MM.1S (cell line): Measurements from ENCODE around the gene BCAP31.

Experiments used
- EZH2phosphoT487 ChIP-seq: fragments of 300-600 bp; sonication (generic); IDR thresholded peaks from 2 replicates; pipeline ENCODE4 v1.6.1; 2018; ENCODE audit warnings: antibody characterized with exemption, low read length
- TF ChIP-seq, protein P1 (sequence below): fragments of 300-600 bp; sonication (generic); IDR thresholded peaks from 2 replicates; pipeline ENCODE4 v1.5.1; 2016; ENCODE audit warnings: antibody characterized with exemption, low read length, mixed read lengths

DNA sequence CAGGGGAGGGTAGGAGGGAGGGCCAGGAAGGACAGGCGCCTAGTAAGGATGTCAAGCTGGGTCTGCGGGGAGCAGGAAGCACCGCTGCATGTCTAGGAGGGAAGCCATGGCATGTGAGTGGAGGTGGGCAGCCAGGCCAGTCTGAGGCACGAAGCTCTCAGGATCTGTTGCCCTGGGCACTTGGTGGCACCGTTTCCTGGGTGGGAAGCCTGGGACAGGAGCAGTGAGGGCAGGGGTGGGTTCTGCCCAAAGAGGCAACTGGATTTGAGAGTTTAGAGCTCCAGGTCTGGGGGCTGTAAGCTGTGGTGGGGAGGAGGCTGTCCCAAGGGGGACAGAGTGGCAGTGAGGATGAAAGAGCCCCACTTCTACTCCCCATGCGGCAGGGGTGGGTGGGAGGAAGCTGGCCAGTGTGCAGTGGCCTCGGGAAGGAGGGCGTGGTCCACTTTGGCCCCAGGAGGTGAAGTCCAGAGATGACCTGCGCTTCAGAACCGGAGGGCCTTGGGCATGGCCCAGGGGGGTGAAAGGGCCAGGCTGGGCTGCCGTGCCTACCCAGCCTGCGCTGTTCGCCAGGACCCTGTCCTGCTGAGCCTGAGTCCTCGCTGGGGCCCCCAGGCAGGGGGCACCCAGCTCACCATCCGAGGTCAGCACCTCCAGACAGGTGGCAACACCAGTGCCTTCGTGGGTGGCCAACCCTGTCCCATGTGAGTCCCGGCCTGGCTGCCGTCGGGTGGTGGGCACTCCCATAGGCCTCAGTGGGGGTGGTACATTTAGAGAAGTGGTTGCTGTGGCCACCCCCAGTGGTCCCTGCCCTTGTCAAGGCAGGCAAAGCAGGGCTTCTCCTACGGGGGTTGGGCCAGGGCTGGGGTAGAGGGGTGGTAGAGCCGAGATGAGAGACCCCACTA, 48.4 kb upstream of the BCAP31 start:
- TF ChIP-seq, protein P1, sequence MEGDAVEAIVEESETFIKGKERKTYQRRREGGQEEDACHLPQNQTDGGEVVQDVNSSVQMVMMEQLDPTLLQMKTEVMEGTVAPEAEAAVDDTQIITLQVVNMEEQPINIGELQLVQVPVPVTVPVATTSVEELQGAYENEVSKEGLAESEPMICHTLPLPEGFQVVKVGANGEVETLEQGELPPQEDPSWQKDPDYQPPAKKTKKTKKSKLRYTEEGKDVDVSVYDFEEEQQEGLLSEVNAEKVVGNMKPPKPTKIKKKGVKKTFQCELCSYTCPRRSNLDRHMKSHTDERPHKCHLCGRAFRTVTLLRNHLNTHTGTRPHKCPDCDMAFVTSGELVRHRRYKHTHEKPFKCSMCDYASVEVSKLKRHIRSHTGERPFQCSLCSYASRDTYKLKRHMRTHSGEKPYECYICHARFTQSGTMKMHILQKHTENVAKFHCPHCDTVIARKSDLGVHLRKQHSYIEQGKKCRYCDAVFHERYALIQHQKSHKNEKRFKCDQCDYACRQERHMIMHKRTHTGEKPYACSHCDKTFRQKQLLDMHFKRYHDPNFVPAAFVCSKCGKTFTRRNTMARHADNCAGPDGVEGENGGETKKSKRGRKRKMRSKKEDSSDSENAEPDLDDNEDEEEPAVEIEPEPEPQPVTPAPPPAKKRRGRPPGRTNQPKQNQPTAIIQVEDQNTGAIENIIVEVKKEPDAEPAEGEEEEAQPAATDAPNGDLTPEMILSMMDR: no peak
- no peak for TF ChIP-seq EZH2phosphoT487
